Upper lobe of left lung (tissue), 4 donors: ENCODE measurements around the gene AGR2.

ENCODE experiments used
- POLR2A ChIP-seq, 4 donors: fragments of 450-650 bp; IDR thresholded peaks; one replicate each; pipeline ENCODE4 v1.5.1; 2016 to 2017; ENCODE audit warnings: antibody characterized with exemption in 4 of 4, mild to moderate bottlenecking in 2 of 4
- TF ChIP-seq, protein P1 (sequence below), 6 experiments: fragments of 450-650 bp in 4 of 6; fragments of 200-600 bp in 2 of 6; sonication (generic) in 2 of 6; IDR thresholded peaks; one replicate each; pipeline ENCODE4 v1.5.1; 2016 to 2019; ENCODE audit warnings: antibody characterized with exemption in 6 of 6

DNA sequence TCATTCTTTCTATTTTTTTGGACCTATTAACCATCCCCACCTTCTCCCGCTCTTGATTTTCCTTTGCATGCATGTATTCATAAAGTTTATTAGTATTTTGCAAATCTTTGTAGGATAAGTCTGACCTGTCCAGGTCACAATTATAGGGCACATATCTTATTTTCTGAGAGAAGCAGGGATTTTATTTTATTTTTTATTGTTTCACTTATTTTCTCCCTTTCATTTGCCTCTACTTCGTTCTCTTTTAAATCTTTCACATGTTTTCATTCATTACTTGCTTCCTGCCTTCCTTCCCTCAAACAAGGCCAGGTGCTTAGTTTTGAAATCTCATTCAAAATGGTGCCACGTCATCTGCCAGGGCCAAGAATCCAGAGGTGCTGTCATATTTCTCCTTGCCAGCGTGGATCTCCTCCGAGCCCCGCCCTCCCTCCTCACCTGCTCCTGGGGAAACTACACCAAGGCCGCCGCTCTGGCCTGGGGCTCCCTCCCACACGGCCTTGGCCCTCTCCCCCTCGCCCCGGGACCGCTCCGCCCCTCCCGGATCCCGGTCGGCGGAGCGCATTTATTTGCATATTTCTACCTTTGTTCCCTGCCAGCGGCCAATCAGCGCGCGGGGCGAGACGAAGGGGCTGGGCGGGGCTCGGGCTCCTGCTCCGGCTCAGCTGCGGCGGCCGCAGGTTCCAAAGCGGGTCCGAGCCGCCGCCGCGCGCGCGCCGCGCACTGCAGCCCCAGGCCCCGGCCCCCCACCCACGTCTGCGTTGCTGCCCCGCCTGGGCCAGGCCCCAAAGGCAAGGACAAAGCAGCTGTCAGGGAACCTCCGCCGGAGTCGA is 51.5 kb downstream of the AGR2 start, which contains the start of gene TSPAN13:
- TF ChIP-seq POLR2A (IDR thresholded peaks at IDR 0.05) = peak in 3 of 4 donors; percentile 57 to 91 (median 72)
- TF ChIP-seq, protein P1, sequence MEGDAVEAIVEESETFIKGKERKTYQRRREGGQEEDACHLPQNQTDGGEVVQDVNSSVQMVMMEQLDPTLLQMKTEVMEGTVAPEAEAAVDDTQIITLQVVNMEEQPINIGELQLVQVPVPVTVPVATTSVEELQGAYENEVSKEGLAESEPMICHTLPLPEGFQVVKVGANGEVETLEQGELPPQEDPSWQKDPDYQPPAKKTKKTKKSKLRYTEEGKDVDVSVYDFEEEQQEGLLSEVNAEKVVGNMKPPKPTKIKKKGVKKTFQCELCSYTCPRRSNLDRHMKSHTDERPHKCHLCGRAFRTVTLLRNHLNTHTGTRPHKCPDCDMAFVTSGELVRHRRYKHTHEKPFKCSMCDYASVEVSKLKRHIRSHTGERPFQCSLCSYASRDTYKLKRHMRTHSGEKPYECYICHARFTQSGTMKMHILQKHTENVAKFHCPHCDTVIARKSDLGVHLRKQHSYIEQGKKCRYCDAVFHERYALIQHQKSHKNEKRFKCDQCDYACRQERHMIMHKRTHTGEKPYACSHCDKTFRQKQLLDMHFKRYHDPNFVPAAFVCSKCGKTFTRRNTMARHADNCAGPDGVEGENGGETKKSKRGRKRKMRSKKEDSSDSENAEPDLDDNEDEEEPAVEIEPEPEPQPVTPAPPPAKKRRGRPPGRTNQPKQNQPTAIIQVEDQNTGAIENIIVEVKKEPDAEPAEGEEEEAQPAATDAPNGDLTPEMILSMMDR (IDR thresholded peaks at IDR 0.05) = no peak
